ENCODE results near the gene MEGF8. TPM values are rescaled to one million over a fixed set of nuclear protein-coding genes. Genes with fewer than 3 reads are reported as not detected.
A peak's percentile ranks its signal among the peaks of the same experiment; 100 is the strongest.

MEGF8 gene
- total and polyA plus RNA-seq, 2 of the 8 experiments (the other 6 are each of a cell fraction or from before 2014, with no cell fraction given), result 13.0 to 23.7 TPM

- CTCF ChIA-PET (ENCODE audit: partially characterized antibody), result interaction anchor here (0.9 to 10.6 kb wide), 4 partner anchors 8 to 183 kb away, joined by 3 to 155 read pairs (median 8); partner anchors contain the start of gene GSK3A
- H2BK120ac ChIP-seq (replicated peaks; ENCODE audit: low read depth, low read length), result no peak overlapping the region
- H3K4me1 ChIP-seq (replicated peaks in 1 of 4; ENCODE audit: control insufficient read depth in 3 of 4, insufficient read depth in 4 of 4, low read length in 3 of 4), result peaks cover 0 to 7% (median under 1%) of the 10 kb centered on the region in 4 experiments; a peak in 4 of 7 replicates
- H3K9ac ChIP-seq (replicated peaks in 1 of 4; ENCODE audit: extremely low read depth in 1 of 4, low read depth in 3 of 4, low read length in 3 of 4), result no peak overlapping the region
- no peak overlapping the region for H2BK12ac ChIP-seq (ENCODE audit: low read depth, low read length)
- H3K4me3 ChIP-seq (ENCODE audit: extremely low read depth in 1 of 4, insufficient read depth in 2 of 4, low read depth in 3 of 4, low read length in 4 of 4), result no peak overlapping the region
- no peak overlapping the region for H3K4me2 ChIP-seq (ENCODE audit: insufficient read depth in 1 of 2, low read depth in 2 of 2, low read length in 2 of 2)
- no peak overlapping the region for H3K56ac ChIP-seq (replicated peaks; ENCODE audit: insufficient read length, low read depth, low read length)
- no peak overlapping the region for H2BK20ac ChIP-seq (ENCODE audit: low read length)
- no peak overlapping the region for H2AK5ac ChIP-seq (ENCODE audit: low read depth, low read length)
- H3K4ac ChIP-seq (replicated peaks; ENCODE audit: insufficient read length, low read depth, low read length), result no peak overlapping the region
- no peaks in the 10 kb centered on the region for H3K23me2 ChIP-seq (ENCODE audit: low read depth, low read length)
- DNase-seq (ENCODE audit: low read depth in 1 of 2, low spot score in 2 of 2), result peak in 1 of 2 experiments; percentile 62
- FAIRE-seq, result no peak
- peaks cover 0 to 6% of the 10 kb centered on the region in 2 experiments; a peak in 1 of 4 replicates for H3K79me2 ChIP-seq (ENCODE audit: control insufficient read depth in 1 of 2, insufficient read depth in 2 of 2, low read length in 2 of 2)
- H3K14ac ChIP-seq (ENCODE audit: insufficient read length), result no peak overlapping the region
- no peak overlapping the region for H3K27ac ChIP-seq (ENCODE audit: low read depth, low read length)
- no peak overlapping the region for H3K23ac ChIP-seq (ENCODE audit: insufficient read length)
- WGBS, 2 experiments (ENCODE audit: extremely low coverage in 1 of 2, insufficient coverage in 1 of 2, insufficient read length in 1 of 2, insufficient replicate concordance in 2 of 2, low coverage in 1 of 2, low lambda C conversion rate in 2 of 2, missing lambda C conversion rate in 1 of 2), result 89% methylated on average over 27 of the region's 31 CpGs; no CpG with 5 or more reads in 1 of the 2 experiments
- no peaks in the 10 kb centered on the region for H3K27me3 ChIP-seq (replicated peaks in 1 of 4; ENCODE audit: control insufficient read depth in 3 of 4, extremely low read depth in 1 of 4, insufficient read depth in 3 of 4, low read length in 3 of 4)
- no peak overlapping the region for H4K5ac ChIP-seq (ENCODE audit: insufficient read length, low read depth, low read length)
- H4K8ac ChIP-seq (ENCODE audit: extremely low read depth, insufficient read depth, low read length), result no peak overlapping the region
- H2BK15ac ChIP-seq (ENCODE audit: low read length), result no peak overlapping the region
- no peak overlapping the region for H2AFZ ChIP-seq (ENCODE audit: low read length)
- H4K91ac ChIP-seq (replicated peaks; ENCODE audit: insufficient read length, low read length), result no peak overlapping the region
- peaks cover 0 to 16% of the 10 kb centered on the region in 2 experiments for H4K20me1 ChIP-seq (replicated peaks in 1 of 2; ENCODE audit: control insufficient read depth in 1 of 2, insufficient read depth in 2 of 2, low read length in 2 of 2)
- peaks cover 11% of the 10 kb centered on the region for H3K79me1 ChIP-seq (ENCODE audit: low read depth, low read length)
- H3K36me3 ChIP-seq (ENCODE audit: control insufficient read depth in 2 of 4, insufficient read depth in 4 of 4, low read length in 3 of 4), result peaks cover 13 to 66% (median 54%) of the 10 kb centered on the region in 4 experiments; a peak in 7 of 8 replicates
- POLR2A ChIA-PET (ENCODE audit: partially characterized antibody), result interaction anchor here (1.0 to 2.9 kb wide), 5 partner anchors 11 to 88 kb away, joined by 3 to 9 read pairs (median 4); partner anchors contain the start of gene PAFAH1B3
- H2BK5ac ChIP-seq (ENCODE audit: low read depth, low read length), result no peak overlapping the region
- H3K9me3 ChIP-seq (ENCODE audit: insufficient read depth in 2 of 2, low read depth in 1 of 2, low read length in 1 of 2), result no peaks in the 10 kb centered on the region
- H3K18ac ChIP-seq (ENCODE audit: extremely low read depth, low read length), result no peak overlapping the region; the same call in 1 of the 2 replicates
- TF ChIP-seq CTCF (IDR thresholded peaks at IDR 0.05; ENCODE audit: control extremely low read depth in 1 of 3, insufficient read depth in 1 of 3, low read depth in 1 of 3, low read length in 3 of 3), result peak in 2 of 3 experiments; percentile 27 to 71; a peak in 3 of 4 replicates
- TF ChIP-seq SIN3A (conservative IDR thresholded peaks at IDR 0.05 in 1 of 2, IDR thresholded peaks at IDR 0.05 in 1 of 2; ENCODE audit: low read depth in 1 of 2, low read length in 2 of 2), result no peak
- TF ChIP-seq MAFK (IDR thresholded peaks at IDR 0.05; ENCODE audit: low read depth, low read length), result no peak
- no peak for TF ChIP-seq KDM1A (IDR thresholded peaks at IDR 0.05; ENCODE audit: borderline replicate concordance, low read length)
- TF ChIP-seq POU5F1 (IDR thresholded peaks at IDR 0.05; ENCODE audit: low read depth, low read length), result no peak
- no peak for TF ChIP-seq EP300 (IDR thresholded peaks at IDR 0.05; ENCODE audit: borderline replicate concordance in 1 of 2, low read depth in 2 of 2, low read length in 2 of 2)
- TF ChIP-seq NRF1 (IDR thresholded peaks at IDR 0.05; ENCODE audit: low read depth, low read length), result no peak
Observed at GRCh38 chr19:42290523-42291434, 34.7 kb upstream of the MEGF8 start.
